ENCODE data around the gene TBRG1. TPM values are rescaled to one million over a fixed set of nuclear protein-coding genes. Genes with fewer than 3 reads are reported as not detected.

TBRG1 gene
- total RNA-seq, 1 experiment from 2014 or later = 26.9 TPM

DNA sequence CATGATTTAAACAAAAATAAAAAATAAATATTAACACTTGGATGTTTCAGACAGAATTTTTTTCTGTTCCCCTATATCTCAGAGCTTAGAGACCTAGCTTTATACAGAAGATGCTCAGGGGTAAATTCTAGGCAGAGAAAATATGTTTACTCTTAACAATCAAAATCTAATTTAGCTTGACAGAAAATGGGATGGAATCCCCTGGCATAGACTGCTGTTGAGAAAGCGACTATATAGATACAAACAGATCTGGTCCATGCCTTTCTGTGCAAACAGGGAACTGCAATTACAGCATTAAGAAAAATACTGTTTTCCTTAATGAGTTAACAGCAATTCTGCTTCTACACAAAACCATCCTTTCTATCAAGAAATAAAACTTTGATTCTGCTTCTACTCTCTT is 36.3 kb downstream of the TBRG1 start:
- no peak for DNase-seq (ENCODE audit: low read depth)

DNA sequence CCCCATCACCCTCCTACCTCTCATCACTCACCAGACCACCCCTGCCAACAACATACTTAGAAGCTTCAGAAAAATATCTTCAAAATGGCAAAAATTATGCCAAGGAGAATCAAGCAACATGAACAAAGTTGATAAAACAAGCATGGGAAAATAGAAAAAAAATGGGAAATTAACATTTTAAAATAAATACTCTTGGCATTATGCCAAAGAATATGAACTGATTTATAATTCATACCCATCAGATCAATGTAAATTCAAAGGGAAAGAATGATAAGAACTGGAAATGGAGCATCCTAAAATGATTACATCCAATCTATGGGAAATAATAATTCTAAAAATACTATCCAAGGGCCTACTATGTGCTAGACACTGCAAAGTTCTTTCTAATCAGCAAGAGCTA is 38.9 kb downstream of the TBRG1 start:
- DNase-seq (ENCODE audit: low read depth) = no peak

- no peak for DNase-seq (ENCODE audit: low read depth)
Measured at GRCh38 chr11:124662106-124662505, 39.4 kb downstream of the TBRG1 start.

DNA sequence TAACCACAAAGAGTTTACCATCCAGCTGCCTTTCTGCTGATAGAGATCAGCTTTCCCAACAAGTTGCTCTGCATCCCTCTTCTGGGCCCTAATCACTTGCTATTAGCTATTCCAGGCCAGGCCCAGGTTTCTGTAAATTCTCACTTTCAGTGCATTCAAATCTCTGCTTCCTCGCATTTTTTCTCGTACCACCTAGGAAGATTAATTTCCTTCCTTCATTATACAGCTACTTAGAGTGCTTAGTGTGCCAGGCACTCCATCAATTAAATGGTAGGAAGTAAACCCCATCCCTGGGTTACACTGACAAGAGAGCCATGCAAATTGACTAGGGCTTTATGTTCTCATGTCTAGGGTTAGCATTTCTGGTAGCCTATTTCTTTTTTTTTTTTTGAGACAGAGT is 41.2 kb downstream of the TBRG1 start:
- no peak for DNase-seq (ENCODE audit: low read depth)

DNA sequence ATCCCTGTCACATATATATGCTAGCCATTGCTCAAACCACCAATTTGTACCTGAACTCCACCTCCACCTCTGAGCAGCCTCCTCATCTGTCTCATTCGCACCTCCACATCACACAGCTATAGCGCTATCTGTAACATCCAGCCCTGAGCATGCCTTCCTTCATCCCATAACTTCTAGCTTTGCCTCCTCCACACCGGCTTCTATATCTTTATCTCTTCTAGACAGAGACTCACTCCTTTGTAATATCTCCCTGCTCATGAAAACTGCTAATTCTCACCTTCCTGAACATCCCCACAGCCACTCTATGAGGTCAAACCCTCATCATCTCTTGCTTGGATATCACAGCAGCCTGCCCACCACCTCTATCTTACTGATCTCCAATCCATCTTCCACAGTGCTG is 44.9 kb downstream of the TBRG1 start:
- no peak for DNase-seq (ENCODE audit: low read depth)

DNA sequence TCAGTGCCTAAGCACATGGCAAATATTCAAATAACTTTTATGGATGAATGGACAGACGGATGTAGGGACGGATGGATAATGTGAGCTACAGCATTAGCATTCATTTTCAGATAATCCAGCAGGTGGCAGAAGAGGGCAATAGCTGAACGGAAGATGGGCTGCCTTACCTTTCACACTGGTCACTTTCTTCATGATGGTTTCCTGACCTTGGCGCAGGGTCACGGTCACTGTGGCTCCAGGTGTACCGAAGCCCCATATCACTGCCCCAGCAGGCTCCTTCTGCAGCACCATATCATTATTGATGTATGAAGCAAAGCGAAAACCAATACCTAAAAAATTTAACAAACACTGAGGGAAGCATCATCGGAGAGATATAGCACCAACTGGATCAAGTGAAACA is 46.5 kb downstream of the TBRG1 start:
- peak; percentile 59 for DNase-seq (ENCODE audit: low read depth)

- peak; percentile 5 for DNase-seq (ENCODE audit: low read depth)
Measured at GRCh38 chr11:124670732-124671131, 48.1 kb downstream of the TBRG1 start.

- no peak for DNase-seq (ENCODE audit: low read depth)
Measured at GRCh38 chr11:124672536-124673215, 50.0 kb downstream of the TBRG1 start.

DNA sequence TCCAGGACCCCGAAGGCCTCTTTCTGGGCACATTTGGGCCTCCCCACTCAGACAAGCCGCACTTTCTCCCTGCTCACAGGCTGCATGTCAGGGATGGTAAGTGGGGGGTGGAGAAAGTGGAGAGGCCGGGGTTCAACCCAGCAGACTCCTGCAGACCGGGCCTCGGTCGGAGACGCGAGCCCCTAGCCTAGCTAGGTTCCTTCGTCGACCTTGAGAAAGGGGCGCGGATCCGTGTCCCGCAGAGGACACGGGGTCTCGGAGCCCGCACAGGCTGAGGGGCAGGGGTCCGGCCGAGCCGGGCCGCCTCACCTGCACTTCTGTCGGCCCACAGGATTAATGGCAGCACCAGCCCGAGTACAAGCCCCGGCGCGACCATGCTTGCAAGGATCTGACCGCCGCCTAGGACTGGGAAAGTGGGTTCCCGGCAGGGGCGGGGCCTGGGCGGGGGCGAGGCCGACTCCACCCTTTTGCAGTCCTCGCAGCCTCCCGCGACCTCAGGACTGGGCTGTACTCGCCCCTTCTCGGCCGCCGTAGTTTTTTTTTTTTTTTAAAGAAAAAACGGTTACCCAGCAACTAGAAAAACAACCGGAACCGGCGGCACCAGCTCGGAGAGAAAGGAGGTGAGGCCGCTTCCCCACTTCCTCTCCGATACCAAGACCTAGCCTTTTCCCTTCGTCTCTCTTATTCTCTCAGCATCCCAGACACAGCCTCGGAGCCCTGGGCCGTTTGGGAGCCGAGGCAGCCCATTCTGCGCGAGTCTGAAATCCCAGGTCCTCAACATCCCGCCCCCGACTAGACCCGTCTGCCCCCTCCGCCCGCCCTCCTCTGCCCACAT is 50.9 kb downstream of the TBRG1 start, which contains the start of the genes SIAE and SPA17:
TSS of gene SIAE (minus strand) at position 407 of the 835 bp plus-strand sequence. CDS start at position 376, 31 bp downstream.
TSS of gene SPA17 (plus strand) at position 572 of the 835 bp plus-strand sequence. CDS start 1,361 bp downstream, outside the sequence.
- peak; percentile 96 for DNase-seq (ENCODE audit: low read depth)

DNA sequence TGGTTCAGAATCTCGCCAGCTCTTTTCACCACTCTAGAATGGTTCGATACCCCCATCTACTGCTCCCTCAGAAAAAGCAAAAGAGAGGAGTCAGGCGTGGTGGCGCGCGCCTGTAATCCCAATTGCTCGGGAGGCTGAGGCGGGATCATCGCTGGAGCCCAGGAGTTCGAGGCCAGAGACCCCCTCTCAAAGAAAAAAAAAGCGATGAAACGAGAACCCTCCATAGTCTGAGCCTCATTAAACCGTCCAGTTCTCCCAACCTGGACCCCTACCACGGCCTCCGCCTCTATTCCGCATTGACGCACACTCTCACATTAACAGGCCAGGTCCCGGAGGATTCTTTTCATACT is 51.5 kb downstream of the TBRG1 start:
- DNase-seq (ENCODE audit: low read depth) = peak; percentile 15

DNA sequence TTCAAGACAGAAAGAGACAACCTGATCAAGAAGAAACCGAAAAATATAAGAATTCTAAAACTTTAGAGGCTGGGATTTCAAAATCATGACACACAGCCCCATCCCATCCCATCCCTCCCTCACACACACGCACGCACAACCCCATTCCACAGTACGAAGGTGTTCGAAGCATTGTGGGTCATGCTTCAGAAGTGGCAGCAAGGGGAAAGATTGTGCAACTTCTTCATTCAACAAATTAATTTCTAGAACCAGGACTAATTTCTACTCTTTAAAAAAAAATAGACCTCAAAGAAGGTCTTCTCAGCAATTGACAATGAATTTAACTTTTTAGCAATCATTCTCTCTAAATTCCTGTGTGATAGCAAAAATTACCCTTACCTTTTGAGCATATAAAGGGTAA is 51.9 kb downstream of the TBRG1 start:
- DNase-seq (ENCODE audit: low read depth) = no peak

GRCh38 chr11:124676386-124676785 is 53.7 kb downstream of the TBRG1 start:
- peak; percentile 33 for DNase-seq (ENCODE audit: low read depth)

- DNase-seq (ENCODE audit: low read depth) = no peak
Measured at GRCh38 chr11:124678416-124678815, 55.8 kb downstream of the TBRG1 start.

GRCh38 chr11:124681421-124681820 is 58.8 kb downstream of the TBRG1 start:
- DNase-seq (ENCODE audit: low read depth) = no peak

GRCh38 chr11:124682443-124682842 is 59.8 kb downstream of the TBRG1 start:
- no peak for DNase-seq (ENCODE audit: low read depth)

Other genes with a start within 250 kb of the TBRG1 start
- not detected in 2 replicates for gene OR8B2, start 238.4 kb upstream of the TBRG1 start, total RNA-seq (2014; rRNA removed; shearing (Covaris generic))
- gene OR8B3, start 223.8 kb upstream of the TBRG1 start, total RNA-seq (2014; rRNA removed; shearing (Covaris generic)) = not detected in 2 replicates
- gene OR8B4, start 198.0 kb upstream of the TBRG1 start, total RNA-seq (2014; rRNA removed; shearing (Covaris generic)) = not detected in 2 replicates
- gene OR8B8, start 177.2 kb upstream of the TBRG1 start, total RNA-seq (2014; rRNA removed; shearing (Covaris generic)) = not detected in 2 replicates
- gene OR8B12, start 79.2 kb upstream of the TBRG1 start, total RNA-seq (2014; rRNA removed; shearing (Covaris generic)) = not detected in 2 replicates
- not detected in 2 replicates for gene OR8A1, start 52.9 kb upstream of the TBRG1 start, total RNA-seq (2014; rRNA removed; shearing (Covaris generic))
- not detected in 2 replicates for gene PANX3, start 11.4 kb upstream of the TBRG1 start, total RNA-seq (2014; rRNA removed; shearing (Covaris generic))
- 14.9 and 18.0 TPM in 2 replicates for gene SIAE, start 50.9 kb downstream of the TBRG1 start, total RNA-seq (2014; rRNA removed; shearing (Covaris generic))
- gene SPA17, start 51.0 kb downstream of the TBRG1 start, total RNA-seq (2014; rRNA removed; shearing (Covaris generic)) = 29.9 and 43.4 TPM in 2 replicates
- 12.1 and 21.2 TPM in 2 replicates for gene NRGN, start 117.1 kb downstream of the TBRG1 start, total RNA-seq (2014; rRNA removed; shearing (Covaris generic))
- gene VSIG2, start 129.4 kb downstream of the TBRG1 start, total RNA-seq (2014; rRNA removed; shearing (Covaris generic)) = not detected in 2 replicates
- gene ESAM, start 139.4 kb downstream of the TBRG1 start, total RNA-seq (2014; rRNA removed; shearing (Covaris generic)) = 0.74 and 0.99 TPM in 2 replicates
- 10.8 and 14.1 TPM in 2 replicates for gene MSANTD2, start 177.5 kb downstream of the TBRG1 start, total RNA-seq (2014; rRNA removed; shearing (Covaris generic))
- gene ROBO3, start 242.6 kb downstream of the TBRG1 start, total RNA-seq (2014; rRNA removed; shearing (Covaris generic)) = 2.7 and 7.0 TPM in 2 replicates